H9 (cell line): ENCODE results near the gene LTBP2. TPM values are rescaled to one million over a fixed set of nuclear protein-coding genes. Genes with fewer than 3 reads are reported as not detected.

Experiments used
- DNase-seq: peaks from one replicate; pipeline ENCODE4 v3.0.0-alpha.2; 2017
- H2AFZ ChIP-seq: one replicate; pipeline ENCODE4 v1.6.1; 2013; ENCODE audit warnings: mild to moderate bottlenecking, low read length, control low read depth, moderate library complexity
- H2AK5ac ChIP-seq: 2 replicates; pipeline ENCODE4 v1.6.1; 2013; ENCODE audit warnings: low read length, control low read depth, mixed read lengths; ENCODE audit not compliant: insufficient read length
- H2BK120ac ChIP-seq: one replicate; pipeline ENCODE4 v1.6.1; 2013; ENCODE audit warnings: low read depth, mild to moderate bottlenecking, low read length, control low read depth, inconsistent platforms; ENCODE audit not compliant: poor library complexity, severe bottlenecking
- H2BK12ac ChIP-seq: 2 replicates; pipeline ENCODE4 v1.6.1; 2013; ENCODE audit warnings: low read length, control low read depth, mixed read lengths, low read depth; ENCODE audit not compliant: insufficient read length
- H2BK15ac ChIP-seq: 2 replicates; pipeline ENCODE4 v1.6.1; 2013; ENCODE audit warnings: low read depth, low read length, control low read depth
- H2BK20ac ChIP-seq: one replicate; pipeline ENCODE4 v1.6.1; 2013; ENCODE audit warnings: low read depth, mild to moderate bottlenecking, low read length, control low read depth, inconsistent platforms; ENCODE audit not compliant: poor library complexity, severe bottlenecking
- H2BK5ac ChIP-seq: 2 replicates; pipeline ENCODE4 v1.6.1; 2013; ENCODE audit warnings: low read length, control low read depth, mixed read lengths; ENCODE audit not compliant: insufficient read length
- H3K14ac ChIP-seq: 2 replicates; pipeline ENCODE4 v1.6.1; 2013; ENCODE audit warnings: low read length, control low read depth; ENCODE audit not compliant: insufficient read depth
- H3K18ac ChIP-seq: 2 replicates; pipeline ENCODE4 v1.6.1; 2013; ENCODE audit warnings: low read depth, mild to moderate bottlenecking, mixed read lengths, low read length, control low read depth; ENCODE audit not compliant: insufficient read length
- H3K23ac ChIP-seq: 2 replicates; pipeline ENCODE4 v1.6.1; 2013; ENCODE audit warnings: low read length, control low read depth, mixed read lengths, low read depth; ENCODE audit not compliant: insufficient read length
- H3K23me2 ChIP-seq: 2 replicates; pipeline ENCODE4 v1.6.1; 2013; ENCODE audit warnings: low read depth, mild to moderate bottlenecking, mixed read lengths, low read length, control low read depth; ENCODE audit not compliant: insufficient read length, poor library complexity, severe bottlenecking
- H3K27ac ChIP-seq: 2 replicates; pipeline ENCODE4 v1.5.1; 2013; ENCODE audit warnings: low read length, control low read depth, mixed read lengths, low read depth; ENCODE audit not compliant: insufficient read length
- H3K27me3 ChIP-seq: 2 replicates; pipeline ENCODE4 v1.6.1; 2013; ENCODE audit warnings: low read length, control low read depth, inconsistent platforms; ENCODE audit not compliant: insufficient read depth
- H3K4ac ChIP-seq: 2 replicates; pipeline ENCODE4 v1.6.1; 2013; ENCODE audit warnings: low read depth, mild to moderate bottlenecking, control low read depth, inconsistent platforms, low read length, moderate library complexity
- H3K4me1 ChIP-seq: 2 replicates; pipeline ENCODE4 v1.6.1; 2013; ENCODE audit warnings: low read length, control low read depth, inconsistent platforms; ENCODE audit not compliant: insufficient read depth
- H3K4me2 ChIP-seq: 2 replicates; pipeline ENCODE4 v1.6.1; 2013; ENCODE audit warnings: low read length, control low read depth, mixed read lengths; ENCODE audit not compliant: insufficient read length, insufficient read depth
- H3K56ac ChIP-seq: 2 replicates; pipeline ENCODE4 v1.6.1; 2013; ENCODE audit warnings: low read depth, mild to moderate bottlenecking, mixed read lengths, low read length, control low read depth; ENCODE audit not compliant: insufficient read length
- H3K79me1 ChIP-seq: 2 replicates; pipeline ENCODE4 v1.6.1; 2013; ENCODE audit warnings: low read depth, mild to moderate bottlenecking, moderate library complexity, low read length, control low read depth, inconsistent platforms; ENCODE audit not compliant: insufficient read depth, poor library complexity, severe bottlenecking
- H3K79me2 ChIP-seq: 2 replicates; pipeline ENCODE4 v1.6.1; 2013; ENCODE audit warnings: low read length, control low read depth, inconsistent platforms; ENCODE audit not compliant: insufficient read depth
- H3K9ac ChIP-seq: 2 replicates; pipeline ENCODE4 v1.6.1; 2013; ENCODE audit warnings: low read length, control low read depth, mixed read lengths; ENCODE audit not compliant: insufficient read length; ENCODE audit errors: extremely low read depth
- H3K9me3 ChIP-seq: one replicate; pipeline ENCODE4 v1.6.1; 2013; ENCODE audit warnings: low read depth, low read length, inconsistent platforms; ENCODE audit not compliant: control insufficient read depth
- H3T11ph ChIP-seq: one replicate; pipeline ENCODE4 v1.6.1; 2013; ENCODE audit warnings: mild to moderate bottlenecking, low read length, control low read depth, inconsistent platforms
- H4K20me1 ChIP-seq: one replicate; pipeline ENCODE4 v1.6.1; 2013; ENCODE audit not compliant: control insufficient read depth, insufficient read length, insufficient read depth
- H4K5ac ChIP-seq: 2 replicates; pipeline ENCODE4 v1.6.1; 2013; ENCODE audit warnings: low read depth, mild to moderate bottlenecking, mixed read lengths, low read length, control low read depth; ENCODE audit not compliant: insufficient read length
- H4K8ac ChIP-seq: replicated peaks from 2 replicates; pipeline ENCODE4 v1.6.1; 2013; ENCODE audit warnings: low read length, control low read depth, mixed read lengths, low read depth; ENCODE audit not compliant: insufficient read length
- H4K91ac ChIP-seq: 2 replicates; pipeline ENCODE4 v1.6.1; 2013; ENCODE audit warnings: low read depth, mild to moderate bottlenecking, moderate library complexity, mixed read lengths, low read length, control low read depth; ENCODE audit not compliant: insufficient read length
- H3K27ac Mint-ChIP-seq, 3 experiments: 2 replicates in 2 of 3; 3 replicates in 1 of 3; pipeline ENCODE4 v1.8.0; 2020 to 2021; ENCODE audit warnings: mixed read lengths in 3 of 3, mild to moderate bottlenecking in 1 of 3, moderate library complexity in 1 of 3
- H3K27me3 Mint-ChIP-seq: 2 replicates; pipeline ENCODE4 v1.8.0; 2021; ENCODE audit warnings: low read depth, mild to moderate bottlenecking, moderate library complexity, mixed read lengths
- H3K36me3 Mint-ChIP-seq, 3 experiments: 2 replicates in 2 of 3; 3 replicates in 1 of 3; pipeline ENCODE4 v1.8.0; 2020 to 2021; ENCODE audit warnings: low read depth in 3 of 3, mixed read lengths in 3 of 3; ENCODE audit not compliant: insufficient read depth in 1 of 3
- H3K4me1 Mint-ChIP-seq, 2 experiments: 2 replicates each; pipeline ENCODE4 v1.8.0; 2020; ENCODE audit warnings: mixed read lengths in 2 of 2
- H3K4me3 Mint-ChIP-seq, 2 experiments: 2 replicates in 1 of 2; 3 replicates in 1 of 2; pipeline ENCODE4 v1.8.0; 2020 to 2021; ENCODE audit warnings: mild to moderate bottlenecking in 2 of 2, mixed read lengths in 2 of 2, moderate library complexity in 1 of 2
- H3K9me3 Mint-ChIP-seq, 2 experiments: 2 replicates in 1 of 2; 3 replicates in 1 of 2; pipeline ENCODE4 v1.8.0; 2020; ENCODE audit warnings: mild to moderate bottlenecking in 2 of 2, mixed read lengths in 2 of 2, moderate library complexity in 1 of 2
- CTCF ChIP-seq: fragments of 200-600 bp; sonication (generic); conservative IDR thresholded peaks from 3 replicates; pipeline ENCODE4 v1.8.0; 2021; ENCODE audit warnings: antibody characterized with exemption, mild to moderate bottlenecking
- WGBS: extraction: QIAGEN DNeasy Blood & Tissue Kit; methylation state at CpG from one replicate; pipeline ENCODE4 v1.1.7; 2013; ENCODE audit warnings: missing lambda C conversion rate, low lambda C conversion rate, mixed read lengths; ENCODE audit not compliant: insufficient read length; ENCODE audit errors: extremely low coverage; 5-methylcytosine and 5-hydroxymethylcytosine counted together
- total RNA-seq: library from RNA; stranded (reverse); gene quantifications from 2 replicates; pipeline ENCODE4 v1.2.1, GENCODE V29; 2021

Gene LTBP2
- total RNA-seq, 1 experiment from 2014 or later = 0.77 TPM

- Histone ChIP-seq H3K79me1 (no peaks in the 10 kb centered on the region), H2BK12ac (no peak overlapping the region), H3K9me3 (no peaks in the 10 kb centered on the region), H3K4me1 (no peaks in the 10 kb centered on the region), H2BK120ac (no peak overlapping the region), H4K5ac (no peak overlapping the region), H3K18ac (no peak overlapping the region), H3K27me3 (no peaks in the 10 kb centered on the region), H2AFZ (no peak overlapping the region), H3K9ac (no peak overlapping the region), H3K27ac (no peak overlapping the region), H4K8ac (no peak overlapping the region), H4K20me1 (no peaks in the 10 kb centered on the region), H3K4me2 (no peak overlapping the region), H3T11ph (no peak overlapping the region), H2BK20ac (no peak overlapping the region), H3K4ac (no peak overlapping the region), H2BK15ac (no peak overlapping the region), H3K23me2 (no peaks in the 10 kb centered on the region), H2AK5ac (no peak overlapping the region), H2BK5ac (no peak overlapping the region), H3K56ac (no peak overlapping the region), H3K23ac (no peak overlapping the region), H3K79me2 (no peaks in the 10 kb centered on the region), H3K14ac (no peak overlapping the region), H4K91ac (no peak overlapping the region)
- no peak overlapping the region for H3K4me3 Mint-ChIP-seq
- peaks cover 17 to 29% of the 10 kb centered on the region in 2 experiments for H3K4me1 Mint-ChIP-seq
- H3K9me3 Mint-ChIP-seq = no peaks in the 10 kb centered on the region
- TF ChIP-seq CTCF = no peak
- peaks cover 5 to 53% (median 47%) of the 10 kb centered on the region in 3 experiments for H3K36me3 Mint-ChIP-seq
- whole genome bisulfite sequencing = no CpG with 5 or more reads among the region's 3 CpGs
- peak overlapping the region in 2 of 3 experiments; percentile 63 to 64; a peak in 2 of 7 replicates for H3K27ac Mint-ChIP-seq
- no peaks in the 10 kb centered on the region for H3K27me3 Mint-ChIP-seq
- DNase-seq = no peak
Measured at GRCh38 chr14:74476607-74477006, 135.4 kb downstream of the LTBP2 start.
